DOHH2 (cell line): Measurements from ENCODE around the gene FOXN3.

Source experiments
- CTCF ChIP-seq: fragments of 200-600 bp; sonication (generic); IDR thresholded peaks from one replicate; pipeline ENCODE4 v1.5.1; 2014; ENCODE audit warnings: antibody characterized with exemption, mild to moderate bottlenecking, low read depth, low read length; ENCODE audit not compliant: poor library complexity, severe bottlenecking
- EZH2phosphoT487 ChIP-seq: fragments of 200-600 bp; sonication (generic); IDR thresholded peaks from 2 replicates; pipeline ENCODE4 v1.6.1; 2017; ENCODE audit warnings: borderline replicate concordance, mild to moderate bottlenecking, antibody characterized with exemption, low read length, moderate library complexity, mixed read lengths

- TF ChIP-seq CTCF, result no peak
- TF ChIP-seq EZH2phosphoT487, result no peak
These were observed 11.6 kb upstream of the FOXN3 start for GRCh38 chr14:89428546-89429198.
